ENCODE results near the gene SLC36A2.

The SLC36A2 gene

GRCh38 chr5:151281001-151281639, 66.2 kb downstream of the SLC36A2 start:
- DNase-seq: no peak

GRCh38 chr5:151280443-151280842, 66.9 kb downstream of the SLC36A2 start:
- no peak for DNase-seq

DNA sequence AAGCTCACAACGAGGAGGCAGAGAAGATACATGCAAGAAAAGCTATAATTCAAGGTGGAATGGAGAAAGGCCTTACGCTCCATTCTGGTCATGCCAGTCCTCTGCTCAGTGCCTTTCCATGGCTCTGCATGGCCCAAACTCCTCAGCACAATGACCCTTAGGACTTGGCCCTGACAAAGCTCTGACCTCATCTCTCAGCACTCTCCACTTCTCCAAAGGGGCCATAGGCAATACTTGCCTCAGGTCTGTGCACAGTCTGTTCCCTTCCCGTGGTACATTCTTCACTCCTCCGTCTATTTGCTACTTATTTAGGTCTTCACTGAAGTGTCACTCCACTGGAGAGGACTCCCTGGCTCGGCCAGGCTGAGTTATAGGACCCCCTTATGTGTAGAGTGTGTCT, 68.5 kb downstream of the SLC36A2 start:
- no peak for DNase-seq

DNA sequence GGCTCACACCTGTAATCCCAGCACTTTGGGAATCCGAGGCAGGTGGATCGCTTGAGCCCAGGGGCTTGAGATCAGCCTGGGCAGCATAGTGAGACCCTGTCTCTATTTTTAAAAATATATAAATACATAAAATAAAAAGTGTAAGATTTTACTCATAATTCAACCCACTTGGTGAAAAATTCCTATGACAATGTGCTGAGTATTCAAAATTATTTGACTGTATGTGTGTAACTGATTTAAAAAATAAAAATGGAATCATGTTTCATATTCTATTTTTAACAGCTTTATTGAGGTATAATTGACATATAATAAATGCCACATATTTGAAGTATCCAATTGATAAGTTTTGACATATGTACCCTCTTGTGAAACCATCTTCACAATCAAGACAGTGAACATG, 71.6 kb downstream of the SLC36A2 start:
- DNase-seq: no peak

DNA sequence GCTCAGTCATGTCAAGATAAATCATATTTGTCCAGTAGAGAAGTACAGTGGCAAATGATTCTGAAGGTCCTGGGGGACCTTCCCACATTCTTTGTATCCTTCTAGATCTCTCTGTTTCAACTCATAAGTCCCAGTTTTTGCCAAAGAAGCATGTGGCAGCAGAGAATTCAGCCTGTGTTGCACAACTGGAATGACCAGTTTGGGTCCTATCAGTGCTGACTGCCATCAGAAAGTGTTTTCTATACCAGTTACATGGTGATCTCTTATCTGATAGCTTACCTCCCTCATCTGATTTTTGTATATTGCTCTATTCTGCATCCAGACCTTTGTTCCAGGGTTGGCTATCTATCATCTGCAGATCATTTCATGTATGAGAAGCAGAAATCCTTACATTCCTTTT, 72.7 kb downstream of the SLC36A2 start:
- DNase-seq: no peak

GRCh38 chr5:151271336-151271735, 76.0 kb downstream of the SLC36A2 start:
- no peak for DNase-seq

DNA sequence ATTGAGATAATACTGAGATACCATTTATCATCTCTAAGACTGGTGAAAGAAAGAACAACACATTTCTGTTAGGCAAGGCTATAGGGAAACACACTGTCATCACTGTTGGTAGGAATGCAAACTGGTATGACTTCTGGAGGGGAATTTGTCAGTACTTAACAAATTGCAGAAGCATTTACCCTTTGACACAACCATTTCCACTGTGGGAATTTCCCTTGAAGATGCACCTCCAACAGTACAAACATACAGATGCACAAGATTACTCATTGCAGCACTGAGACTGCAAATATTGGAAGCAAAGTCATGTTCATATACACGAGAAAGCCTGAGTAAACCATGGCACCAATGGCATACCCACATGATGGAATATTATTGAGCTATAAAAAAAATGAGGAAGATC, 76.8 kb downstream of the SLC36A2 start:
- DNase-seq: no peak

- no peak for DNase-seq
Observed at GRCh38 chr5:151267491-151268260, 79.7 kb downstream of the SLC36A2 start.

Measured in CD4-positive, alpha-beta T cell treated with Interferon alpha-2 for 1 hour (primary cell).